Neuron (in vitro differentiated cells): Measurements from ENCODE around the gene FMN2.

Experiments
- H2AFZ ChIP-seq: one replicate; pipeline ENCODE4 v1.6.1; 2013; ENCODE audit warnings: low read depth, mild to moderate bottlenecking, inconsistent platforms, low read length, moderate library complexity
- H3K27me3 ChIP-seq: one replicate; pipeline ENCODE4 v1.6.1; 2013; ENCODE audit warnings: low read length; ENCODE audit not compliant: insufficient read depth
- H3K36me3 ChIP-seq: one replicate; pipeline ENCODE4 v1.6.1; 2013; ENCODE audit warnings: low read length; ENCODE audit not compliant: insufficient read depth
- H3K4me1 ChIP-seq: one replicate; pipeline ENCODE4 v1.6.1; 2013; ENCODE audit warnings: low read length; ENCODE audit not compliant: insufficient read depth
- H3K4me3 ChIP-seq: 2 replicates; pipeline ENCODE4 v1.5.1; 2013; ENCODE audit warnings: mild to moderate bottlenecking, low read length, moderate library complexity
- H3K9me3 ChIP-seq: one replicate; pipeline ENCODE4 v1.6.1; 2013; ENCODE audit warnings: low read length

The FMN2 gene

DNA sequence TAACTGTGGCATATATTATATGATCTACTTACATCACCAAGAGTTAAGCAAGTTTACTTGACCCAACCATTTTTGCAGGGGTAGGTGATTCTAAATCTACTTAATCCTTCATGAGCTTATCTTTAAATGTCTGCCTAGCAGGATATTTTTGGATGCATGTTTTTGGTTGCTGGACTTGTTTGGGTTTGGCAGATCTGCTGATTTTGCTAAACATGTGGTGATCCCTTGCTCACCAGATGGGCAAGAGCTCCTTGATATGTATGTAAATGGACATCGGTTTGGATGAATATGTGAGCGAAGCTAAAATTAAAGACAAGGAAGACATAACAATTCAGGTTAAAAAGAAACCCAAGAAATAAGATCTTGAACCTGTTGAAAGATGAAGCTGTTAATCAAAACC is 36.7 kb downstream of the FMN2 start:
- Histone ChIP-seq H3K36me3 (peaks cover 78% of the 10 kb centered on the region), H3K4me3 (no peak overlapping the region), H3K27me3 (no peaks in the 10 kb centered on the region), H2AFZ (no peak overlapping the region), H3K4me1 (no peaks in the 10 kb centered on the region), H3K9me3 (no peaks in the 10 kb centered on the region)

- no peaks in the 10 kb centered on the region for H3K27me3 ChIP-seq
- H3K36me3 ChIP-seq: peaks cover 50% of the 10 kb centered on the region
- H3K9me3 ChIP-seq: no peaks in the 10 kb centered on the region
- no peak overlapping the region for H2AFZ ChIP-seq
- H3K4me1 ChIP-seq: peaks cover 2% of the 10 kb centered on the region
- no peak overlapping the region for H3K4me3 ChIP-seq
Measured at GRCh38 chr1:240134113-240134512, 42.4 kb downstream of the FMN2 start.

DNA sequence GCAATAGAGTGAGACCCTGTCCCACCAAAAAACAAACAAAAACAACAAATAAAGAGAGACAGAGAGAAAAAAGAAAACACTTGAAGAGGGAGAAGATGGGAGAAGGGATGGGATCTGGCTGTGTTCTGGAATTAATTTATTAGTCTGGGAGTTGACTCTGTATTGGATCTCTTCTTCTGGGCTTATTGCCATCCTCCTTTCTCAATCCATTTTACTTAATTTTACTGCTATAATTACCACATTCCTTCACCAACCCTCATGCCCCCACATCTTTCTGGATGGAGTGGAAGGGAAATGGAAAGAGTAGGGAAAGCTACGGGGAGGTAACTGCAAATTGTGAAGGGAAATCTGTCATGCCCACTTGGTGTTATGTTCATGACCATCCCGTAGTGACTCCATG is 42.9 kb downstream of the FMN2 start:
- no peak overlapping the region for H3K4me3 ChIP-seq
- peaks cover 50% of the 10 kb centered on the region for H3K36me3 ChIP-seq

DNA sequence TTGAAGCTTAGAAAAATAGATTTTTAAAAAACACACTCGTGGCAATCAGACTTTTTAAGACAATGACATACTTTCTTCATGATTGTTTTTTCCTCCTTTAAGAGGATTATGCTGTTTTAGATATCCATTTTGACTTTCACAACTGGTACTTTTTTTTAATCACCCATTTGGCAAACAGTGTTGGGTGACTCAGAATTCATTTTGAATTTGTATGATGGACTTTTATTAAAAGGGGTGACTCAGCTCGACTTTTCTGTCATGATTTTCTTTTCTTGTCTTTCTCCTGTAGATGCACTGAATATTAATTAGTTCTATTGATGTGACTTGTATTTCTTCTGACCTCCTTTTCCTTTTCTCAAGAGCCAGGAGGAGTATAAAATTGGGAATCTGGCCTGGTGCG is 44.7 kb downstream of the FMN2 start:
- Histone ChIP-seq H3K27me3 (no peaks in the 10 kb centered on the region), H3K9me3 (no peaks in the 10 kb centered on the region), H3K4me1 (peaks cover 2% of the 10 kb centered on the region), H2AFZ (no peak overlapping the region), H3K4me3 (no peak overlapping the region), H3K36me3 (peaks cover 46% of the 10 kb centered on the region)

More for the DNA sequence above, 42.9 kb downstream of the FMN2 start:
- H3K27me3 ChIP-seq: no peaks in the 10 kb centered on the region
- H3K4me1 ChIP-seq: peaks cover 2% of the 10 kb centered on the region
- H3K9me3 ChIP-seq: no peaks in the 10 kb centered on the region
- no peak overlapping the region for H2AFZ ChIP-seq

- Histone ChIP-seq H3K9me3 (no peaks in the 10 kb centered on the region), H3K4me1 (peaks cover 2% of the 10 kb centered on the region), H2AFZ (no peak overlapping the region), H3K4me3 (no peak overlapping the region), H3K27me3 (no peaks in the 10 kb centered on the region), H3K36me3 (peaks cover 48% of the 10 kb centered on the region)
Measured at GRCh38 chr1:240138867-240139266, 47.2 kb downstream of the FMN2 start.

- peaks cover 2% of the 10 kb centered on the region for H3K4me1 ChIP-seq
- H3K9me3 ChIP-seq: no peaks in the 10 kb centered on the region
- H3K27me3 ChIP-seq: no peaks in the 10 kb centered on the region
- H2AFZ ChIP-seq: no peak overlapping the region
- no peak overlapping the region for H3K4me3 ChIP-seq
- peaks cover 48% of the 10 kb centered on the region for H3K36me3 ChIP-seq
Measured at GRCh38 chr1:240139511-240139910, 47.8 kb downstream of the FMN2 start.

- H3K36me3 ChIP-seq: peaks cover 51% of the 10 kb centered on the region
Measured at GRCh38 chr1:240145120-240145519, 53.4 kb downstream of the FMN2 start.

GRCh38 chr1:240148333-240148732 is 56.6 kb downstream of the FMN2 start:
- H3K4me1 ChIP-seq: no peaks in the 10 kb centered on the region
- peaks cover 42% of the 10 kb centered on the region for H3K36me3 ChIP-seq
- no peak overlapping the region for H2AFZ ChIP-seq
- H3K9me3 ChIP-seq: no peaks in the 10 kb centered on the region
- H3K27me3 ChIP-seq: no peaks in the 10 kb centered on the region
- H3K4me3 ChIP-seq: no peak overlapping the region

More at GRCh38 chr1:240145120-240145519, 53.4 kb downstream of the FMN2 start:
- Histone ChIP-seq H2AFZ (no peak overlapping the region), H3K4me3 (no peak overlapping the region), H3K27me3 (no peaks in the 10 kb centered on the region), H3K4me1 (no peaks in the 10 kb centered on the region), H3K9me3 (no peaks in the 10 kb centered on the region)

GRCh38 chr1:240149484-240150094 is 57.9 kb downstream of the FMN2 start:
- no peak overlapping the region for H2AFZ ChIP-seq
- H3K9me3 ChIP-seq: no peaks in the 10 kb centered on the region
- H3K27me3 ChIP-seq: no peaks in the 10 kb centered on the region
- no peaks in the 10 kb centered on the region for H3K4me1 ChIP-seq
- peaks cover 37% of the 10 kb centered on the region for H3K36me3 ChIP-seq
- no peak overlapping the region for H3K4me3 ChIP-seq

- Histone ChIP-seq H3K27me3 (no peaks in the 10 kb centered on the region), H3K9me3 (no peaks in the 10 kb centered on the region), H2AFZ (no peak overlapping the region), H3K36me3 (peaks cover 39% of the 10 kb centered on the region), H3K4me1 (no peaks in the 10 kb centered on the region), H3K4me3 (no peak overlapping the region)
Measured at GRCh38 chr1:240151136-240151735, 59.6 kb downstream of the FMN2 start.

DNA sequence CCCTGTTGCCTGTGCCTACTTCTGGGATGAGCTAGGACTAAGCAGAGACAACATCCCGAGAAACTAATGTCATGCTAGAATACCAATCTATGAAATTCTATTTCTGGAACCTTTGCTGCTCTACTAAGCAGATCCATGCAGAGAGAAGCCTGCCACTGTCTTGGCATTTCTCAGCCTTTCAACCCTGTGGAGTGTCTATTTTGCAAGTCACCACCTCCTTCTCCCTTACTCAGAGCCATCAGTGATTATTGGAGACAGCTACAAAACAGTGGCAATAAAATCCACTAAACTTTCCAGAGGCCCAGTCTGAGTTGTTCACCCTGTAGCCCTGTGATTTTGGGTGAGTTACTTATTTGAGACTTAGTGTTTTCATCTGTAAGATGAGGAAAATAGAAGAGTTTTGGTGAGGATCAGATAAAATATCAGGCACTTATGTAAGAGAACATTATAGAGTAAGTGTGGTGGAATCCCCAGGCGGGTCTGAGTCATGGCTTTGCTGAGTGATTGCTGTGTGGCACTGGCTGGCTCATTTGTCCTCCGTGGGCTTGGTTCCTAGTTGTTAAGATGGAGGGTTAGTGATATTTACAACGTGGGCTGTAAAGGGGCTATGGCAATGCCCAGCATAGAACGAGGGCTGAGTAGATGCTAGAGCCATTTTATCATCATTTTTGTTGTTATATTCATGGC is 61.1 kb downstream of the FMN2 start:
- Histone ChIP-seq H3K9me3 (no peaks in the 10 kb centered on the region), H3K4me3 (no peak overlapping the region), H3K36me3 (peaks cover 37% of the 10 kb centered on the region), H3K27me3 (no peaks in the 10 kb centered on the region), H3K4me1 (no peaks in the 10 kb centered on the region), H2AFZ (no peak overlapping the region)

- no peaks in the 10 kb centered on the region for H3K4me1 ChIP-seq
Measured at GRCh38 chr1:240155605-240156004, 63.9 kb downstream of the FMN2 start.

GRCh38 chr1:240164742-240165141 is 73.1 kb downstream of the FMN2 start:
- no peak overlapping the region for H2AFZ ChIP-seq
- H3K4me1 ChIP-seq: no peaks in the 10 kb centered on the region
- H3K27me3 ChIP-seq: no peaks in the 10 kb centered on the region
- peaks cover 30% of the 10 kb centered on the region for H3K36me3 ChIP-seq
- H3K9me3 ChIP-seq: no peaks in the 10 kb centered on the region
- H3K4me3 ChIP-seq: no peak overlapping the region

More at GRCh38 chr1:240155605-240156004, 63.9 kb downstream of the FMN2 start:
- peaks cover 2% of the 10 kb centered on the region for H3K9me3 ChIP-seq
- no peaks in the 10 kb centered on the region for H3K27me3 ChIP-seq
- peaks cover 52% of the 10 kb centered on the region for H3K36me3 ChIP-seq
- no peak overlapping the region for H2AFZ ChIP-seq
- H3K4me3 ChIP-seq: no peak overlapping the region
